ENCODE measurements around the gene ADAT2.

GRCh38 chr6:143468026-143468425 is 17.5 kb upstream of the ADAT2 start:
- no peak for TF ChIP-seq POLR2A (IDR thresholded peaks at IDR 0.05)
- TF ChIP-seq CTCF (IDR thresholded peaks at IDR 0.05), result no peak
- TF ChIP-seq EP300 (IDR thresholded peaks at IDR 0.05), result no peak

All from stomach (tissue), 4 donors.